HUES64 (cell line): ENCODE results near the gene KNSTRN.

ENCODE experiments used
- H3K27ac ChIP-seq: 2 replicates; pipeline ENCODE4 v1.7.0; 2013; ENCODE audit warnings: low read depth, low read length, inconsistent platforms
- H3K27me3 ChIP-seq: 2 replicates; pipeline ENCODE4 v1.6.1; 2013; ENCODE audit warnings: mild to moderate bottlenecking, low read length; ENCODE audit not compliant: insufficient read depth
- H3K36me3 ChIP-seq: 2 replicates; pipeline ENCODE4 v1.6.1; 2013; ENCODE audit warnings: mild to moderate bottlenecking, low read length; ENCODE audit not compliant: insufficient read depth
- H3K4me1 ChIP-seq: 2 replicates; pipeline ENCODE4 v1.6.1; 2013; ENCODE audit warnings: mild to moderate bottlenecking, low read length, moderate library complexity; ENCODE audit not compliant: insufficient read depth
- H3K4me3 ChIP-seq: 2 replicates; pipeline ENCODE4 v1.5.1; 2013; ENCODE audit warnings: mild to moderate bottlenecking, low read length, moderate library complexity
- H3K9ac ChIP-seq: 2 replicates; pipeline ENCODE4 v1.6.1; 2013; ENCODE audit warnings: mild to moderate bottlenecking, low read depth, low read length
- H3K9me3 ChIP-seq: 2 replicates; pipeline ENCODE4 v1.6.1; 2013; ENCODE audit warnings: low read depth, low read length; ENCODE audit not compliant: insufficient read depth
- WGBS: fragments of 150-250, 120-280 bp; methylation state at CpG from one replicate; pipeline ENCODE4 v1.1.7; 2013; ENCODE audit warnings: missing lambda C conversion rate; 5-methylcytosine and 5-hydroxymethylcytosine counted together

KNSTRN gene

DNA sequence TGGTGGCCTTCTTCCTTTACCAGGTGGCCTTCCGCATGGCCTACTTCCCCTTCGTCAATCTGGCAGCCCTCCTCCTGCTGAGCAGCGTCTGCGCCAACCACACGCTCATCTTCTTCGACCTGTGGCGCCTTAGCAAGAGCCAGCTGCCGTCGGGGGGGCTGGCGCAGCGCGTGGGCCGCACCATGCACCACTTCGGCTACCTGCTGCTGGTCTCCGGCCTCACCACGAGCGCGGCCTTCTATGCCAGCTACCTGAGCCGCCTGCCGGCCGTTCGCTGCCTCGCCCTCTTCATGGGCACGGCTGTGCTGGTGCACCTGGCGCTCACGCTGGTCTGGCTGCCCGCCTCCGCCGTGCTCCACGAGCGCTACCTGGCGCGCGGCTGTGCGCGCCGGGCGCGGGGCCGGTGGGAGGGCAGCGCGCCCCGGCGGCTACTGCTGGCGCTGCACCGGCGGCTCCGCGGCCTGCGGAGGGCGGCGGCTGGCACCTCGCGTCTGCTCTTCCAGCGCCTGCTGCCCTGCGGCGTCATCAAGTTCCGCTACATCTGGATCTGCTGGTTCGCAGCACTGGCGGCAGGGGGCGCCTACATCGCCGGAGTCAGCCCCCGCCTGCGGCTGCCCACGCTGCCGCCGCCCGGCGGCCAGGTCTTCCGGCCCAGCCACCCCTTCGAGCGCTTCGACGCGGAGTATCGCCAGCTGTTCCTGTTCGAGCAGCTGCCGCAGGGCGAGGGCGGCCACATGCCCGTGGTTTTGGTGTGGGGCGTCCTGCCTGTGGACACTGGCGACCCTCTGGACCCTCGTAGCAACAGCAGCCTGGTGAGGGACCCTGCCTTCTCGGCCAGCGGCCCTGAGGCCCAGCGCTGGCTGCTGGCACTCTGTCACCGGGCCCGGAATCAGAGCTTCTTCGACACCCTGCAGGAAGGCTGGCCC is 14.6 kb upstream of the KNSTRN start:
- H3K36me3 ChIP-seq = no peaks in the 10 kb centered on the region
- peak overlapping the region; percentile 42 for H3K4me3 ChIP-seq
- H3K27ac ChIP-seq = no peak overlapping the region
- H3K9ac ChIP-seq = no peak overlapping the region; the same call in 1 of the 2 replicates
- peaks cover 48% of the 10 kb centered on the region for H3K27me3 ChIP-seq
- WGBS = 23% methylated on average over 91 of the region's 91 CpGs
- H3K4me1 ChIP-seq = peaks cover 9% of the 10 kb centered on the region
- no peaks in the 10 kb centered on the region for H3K9me3 ChIP-seq

DNA sequence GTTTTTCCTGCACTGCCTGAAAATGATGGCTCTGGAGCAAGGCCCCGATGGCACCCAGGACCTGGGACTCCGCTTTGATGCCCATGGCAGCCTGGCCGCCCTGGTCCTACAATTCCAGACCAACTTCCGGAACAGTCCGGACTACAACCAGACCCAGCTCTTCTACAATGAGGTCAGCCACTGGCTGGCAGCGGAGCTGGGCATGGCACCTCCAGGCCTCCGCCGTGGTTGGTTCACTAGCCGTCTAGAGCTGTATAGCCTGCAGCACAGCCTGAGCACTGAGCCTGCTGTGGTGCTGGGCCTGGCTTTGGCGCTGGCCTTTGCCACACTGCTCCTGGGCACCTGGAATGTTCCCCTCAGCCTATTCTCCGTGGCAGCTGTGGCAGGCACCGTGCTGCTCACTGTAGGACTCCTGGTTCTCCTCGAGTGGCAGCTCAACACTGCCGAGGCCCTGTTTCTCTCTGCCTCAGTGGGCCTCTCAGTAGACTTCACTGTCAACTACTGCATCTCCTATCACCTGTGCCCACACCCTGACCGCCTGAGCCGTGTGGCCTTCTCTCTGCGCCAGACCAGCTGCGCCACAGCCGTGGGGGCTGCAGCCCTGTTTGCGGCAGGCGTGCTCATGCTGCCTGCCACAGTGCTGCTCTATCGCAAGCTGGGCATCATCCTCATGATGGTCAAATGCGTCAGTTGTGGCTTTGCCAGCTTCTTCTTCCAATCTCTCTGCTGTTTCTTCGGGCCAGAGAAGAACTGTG is 13.6 kb upstream of the KNSTRN start:
- no peak overlapping the region for H3K9ac ChIP-seq
- H3K36me3 ChIP-seq = no peaks in the 10 kb centered on the region
- 95% methylated on average over 24 of the region's 24 CpGs for WGBS
- H3K4me1 ChIP-seq = peaks cover 11% of the 10 kb centered on the region
- peaks cover 48% of the 10 kb centered on the region for H3K27me3 ChIP-seq
- no peak overlapping the region for H3K4me3 ChIP-seq
- no peak overlapping the region for H3K27ac ChIP-seq
- no peaks in the 10 kb centered on the region for H3K9me3 ChIP-seq

DNA sequence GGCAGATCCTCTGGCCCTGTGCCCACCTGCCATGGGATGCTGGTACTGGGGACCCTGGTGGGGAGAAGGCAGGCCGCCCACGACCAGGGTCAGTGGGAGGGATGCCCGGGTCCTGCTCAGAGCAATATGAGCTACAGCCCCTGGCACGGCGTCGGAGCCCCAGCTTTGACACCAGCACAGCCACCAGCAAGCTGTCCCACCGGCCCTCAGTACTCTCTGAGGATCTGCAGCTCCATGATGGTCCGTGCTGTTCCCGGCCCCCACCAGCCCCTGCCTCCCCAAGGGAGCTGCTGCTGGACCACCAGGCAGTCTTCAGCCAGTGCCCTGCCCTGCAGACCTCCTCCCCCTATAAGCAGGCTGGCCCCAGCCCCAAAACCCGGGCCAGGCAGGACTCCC is 13.0 kb upstream of the KNSTRN start:
- no peak overlapping the region for H3K4me3 ChIP-seq
- H3K9me3 ChIP-seq = no peaks in the 10 kb centered on the region
- WGBS = 94% methylated on average over 10 of the region's 10 CpGs
- H3K27me3 ChIP-seq = peaks cover 48% of the 10 kb centered on the region
- no peaks in the 10 kb centered on the region for H3K36me3 ChIP-seq
- no peak overlapping the region for H3K9ac ChIP-seq
- H3K4me1 ChIP-seq = peaks cover 11% of the 10 kb centered on the region
- H3K27ac ChIP-seq = no peak overlapping the region

DNA sequence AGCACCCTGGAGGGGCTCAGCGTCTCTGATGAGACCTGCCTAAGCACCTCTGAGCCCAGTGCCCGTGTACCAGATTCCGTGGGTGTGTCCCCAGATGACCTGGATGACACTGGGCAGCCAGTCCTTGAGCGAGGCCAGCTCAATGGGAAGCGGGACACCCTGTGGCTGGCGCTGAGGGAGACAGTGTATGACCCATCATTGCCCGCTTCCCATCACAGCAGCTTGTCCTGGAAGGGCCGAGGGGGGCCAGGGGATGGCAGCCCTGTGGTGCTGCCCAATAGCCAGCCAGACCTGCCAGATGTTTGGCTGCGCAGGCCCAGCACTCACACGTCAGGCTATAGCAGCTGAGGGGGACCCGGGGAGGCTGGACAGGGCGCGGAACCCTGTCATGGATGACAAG is 12.6 kb upstream of the KNSTRN start:
- Histone ChIP-seq H3K9me3 (no peaks in the 10 kb centered on the region), H3K36me3 (no peaks in the 10 kb centered on the region), H3K9ac (no peak overlapping the region), H3K27me3 (peaks cover 48% of the 10 kb centered on the region), H3K4me3 (no peak overlapping the region), H3K27ac (no peak overlapping the region), H3K4me1 (peaks cover 11% of the 10 kb centered on the region)
- 93% methylated on average over 13 of the region's 13 CpGs for WGBS

DNA sequence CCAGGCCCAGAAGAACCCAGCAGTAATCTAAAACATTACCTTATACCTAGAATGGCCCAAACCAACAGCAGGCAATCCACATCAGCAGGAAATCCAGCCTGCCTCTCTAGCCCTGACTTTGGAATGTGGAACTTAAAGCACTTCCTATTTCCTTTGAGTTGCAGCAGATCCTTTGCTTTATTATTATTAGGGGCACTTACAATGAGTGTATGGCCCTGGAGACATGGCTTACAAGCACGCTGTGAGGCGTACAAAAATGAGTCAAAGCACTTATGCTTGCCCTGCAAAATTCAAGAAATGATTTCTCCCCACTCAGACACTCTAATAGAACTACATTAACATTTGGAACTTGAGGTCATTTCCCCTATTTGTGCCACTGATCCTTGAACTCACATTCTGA is 9.5 kb upstream of the KNSTRN start:
- H3K27ac ChIP-seq = no peak overlapping the region
- no peaks in the 10 kb centered on the region for H3K9me3 ChIP-seq
- peaks cover 11% of the 10 kb centered on the region for H3K4me1 ChIP-seq
- H3K9ac ChIP-seq = no peak overlapping the region
- no peak overlapping the region for H3K4me3 ChIP-seq
- H3K27me3 ChIP-seq = peaks cover 24% of the 10 kb centered on the region
- WGBS = 50% methylated on average over 2 of the region's 2 CpGs
- no peaks in the 10 kb centered on the region for H3K36me3 ChIP-seq

DNA sequence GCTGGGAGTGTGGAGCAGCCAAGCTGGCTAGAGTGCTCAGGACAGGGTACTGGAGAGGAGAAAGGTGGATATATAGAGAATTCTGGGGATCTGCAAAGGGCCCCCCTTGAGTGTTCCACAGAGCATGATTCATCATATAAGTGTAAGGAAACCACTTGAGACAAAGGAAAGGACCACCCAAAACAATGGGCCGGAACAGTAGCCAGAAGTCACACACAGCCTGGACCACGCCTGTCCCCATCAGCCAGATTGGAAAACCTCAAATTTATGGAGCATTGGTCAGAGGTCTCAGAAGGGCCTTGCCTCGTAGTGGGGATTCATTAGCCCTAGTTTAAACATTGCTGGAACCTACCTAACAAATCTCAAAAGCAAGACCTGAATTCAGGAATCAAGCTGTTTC is 4.9 kb upstream of the KNSTRN start:
- Histone ChIP-seq H3K27ac (no peak overlapping the region), H3K9me3 (no peaks in the 10 kb centered on the region), H3K27me3 (no peaks in the 10 kb centered on the region), H3K9ac (no peak overlapping the region), H3K4me1 (peaks cover 11% of the 10 kb centered on the region), H3K36me3 (no peaks in the 10 kb centered on the region), H3K4me3 (no peak overlapping the region)
- WGBS = 90% methylated on average over 3 of the region's 3 CpGs

DNA sequence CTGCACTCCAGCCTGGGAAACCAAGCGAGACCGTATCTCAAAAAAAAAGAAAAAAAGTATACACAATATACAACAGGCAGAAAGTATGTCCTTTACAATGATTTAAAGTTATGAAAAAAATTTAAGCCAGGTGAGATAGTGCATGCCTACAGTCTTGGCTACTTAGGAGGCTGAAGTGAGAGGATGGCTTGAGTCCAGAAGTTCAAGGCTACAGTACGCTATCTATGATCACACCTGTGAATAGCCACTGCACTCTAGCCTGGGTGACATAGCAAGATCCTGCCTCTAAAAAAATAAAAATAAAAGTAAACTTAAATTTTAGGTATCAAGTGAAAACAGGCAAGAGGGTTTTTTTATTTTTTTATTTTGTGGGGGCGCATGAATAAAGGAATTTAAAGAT is 3.1 kb upstream of the KNSTRN start:
- Histone ChIP-seq H3K4me1 (0 out of 2 replicates have a peak, but pooled peaks cover 5% of the 10 kb centered on the region), H3K27me3 (no peaks in the 10 kb centered on the region), H3K36me3 (no peaks in the 10 kb centered on the region), H3K9ac (no peak overlapping the region), H3K9me3 (no peaks in the 10 kb centered on the region), H3K27ac (no peak overlapping the region), H3K4me3 (no peak overlapping the region)
- 97% methylated on average over 4 of the region's 4 CpGs for WGBS

DNA sequence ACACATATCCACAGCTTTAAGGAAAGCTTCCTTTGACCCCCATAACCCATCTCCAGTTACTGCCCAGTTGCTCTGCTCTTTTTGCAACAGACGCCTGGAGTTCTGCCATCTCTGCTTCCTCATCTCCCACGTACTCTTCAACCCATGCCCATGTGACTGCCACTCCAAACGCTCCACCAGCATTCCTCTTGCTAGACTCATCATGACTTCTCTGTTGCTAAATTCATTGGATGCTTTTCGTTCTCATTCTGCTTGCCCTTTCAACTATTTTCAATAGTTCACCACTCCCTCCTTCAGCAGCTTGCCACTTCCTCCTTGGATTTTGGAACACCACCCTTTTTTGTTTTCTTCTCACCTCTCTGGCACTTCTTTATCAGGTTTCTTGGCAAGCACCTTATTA is 2.7 kb upstream of the KNSTRN start:
- Histone ChIP-seq H3K4me3 (no peak overlapping the region), H3K27me3 (no peaks in the 10 kb centered on the region), H3K9me3 (no peaks in the 10 kb centered on the region), H3K36me3 (peaks cover 3% of the 10 kb centered on the region; the same call in 1 of the 2 replicates), H3K4me1 (0 out of 2 replicates have a peak, but pooled peaks cover 5% of the 10 kb centered on the region), H3K9ac (no peak overlapping the region), H3K27ac (no peak overlapping the region)
- 62% methylated on average over 4 of the region's 4 CpGs for WGBS

DNA sequence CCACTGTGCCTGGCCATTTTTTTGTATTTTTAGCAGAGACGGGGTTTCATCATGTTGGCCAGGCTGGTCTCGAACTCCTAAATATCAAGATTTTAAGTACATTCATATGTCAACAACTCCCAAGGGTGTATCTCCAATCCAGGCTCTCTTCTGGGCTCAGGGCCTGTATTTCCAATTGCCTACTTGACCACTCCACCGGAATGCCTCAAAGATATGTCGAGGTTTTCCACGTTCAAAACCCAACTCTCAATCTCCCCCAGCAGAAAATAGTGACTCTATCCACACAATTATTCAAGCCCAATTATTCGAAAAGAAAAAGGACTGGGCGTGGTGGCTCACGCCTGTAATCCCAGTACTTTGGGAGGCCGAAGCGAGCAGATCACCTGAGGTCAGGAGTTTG is 1.9 kb upstream of the KNSTRN start:
- Histone ChIP-seq H3K36me3 (peaks cover 10% of the 10 kb centered on the region), H3K9me3 (no peaks in the 10 kb centered on the region), H3K4me1 (0 out of 2 replicates have a peak, but pooled peaks cover 5% of the 10 kb centered on the region), H3K27ac (no peak overlapping the region), H3K4me3 (no peak overlapping the region), H3K27me3 (no peaks in the 10 kb centered on the region), H3K9ac (no peak overlapping the region)
- WGBS = 94% methylated on average over 10 of the region's 10 CpGs

DNA sequence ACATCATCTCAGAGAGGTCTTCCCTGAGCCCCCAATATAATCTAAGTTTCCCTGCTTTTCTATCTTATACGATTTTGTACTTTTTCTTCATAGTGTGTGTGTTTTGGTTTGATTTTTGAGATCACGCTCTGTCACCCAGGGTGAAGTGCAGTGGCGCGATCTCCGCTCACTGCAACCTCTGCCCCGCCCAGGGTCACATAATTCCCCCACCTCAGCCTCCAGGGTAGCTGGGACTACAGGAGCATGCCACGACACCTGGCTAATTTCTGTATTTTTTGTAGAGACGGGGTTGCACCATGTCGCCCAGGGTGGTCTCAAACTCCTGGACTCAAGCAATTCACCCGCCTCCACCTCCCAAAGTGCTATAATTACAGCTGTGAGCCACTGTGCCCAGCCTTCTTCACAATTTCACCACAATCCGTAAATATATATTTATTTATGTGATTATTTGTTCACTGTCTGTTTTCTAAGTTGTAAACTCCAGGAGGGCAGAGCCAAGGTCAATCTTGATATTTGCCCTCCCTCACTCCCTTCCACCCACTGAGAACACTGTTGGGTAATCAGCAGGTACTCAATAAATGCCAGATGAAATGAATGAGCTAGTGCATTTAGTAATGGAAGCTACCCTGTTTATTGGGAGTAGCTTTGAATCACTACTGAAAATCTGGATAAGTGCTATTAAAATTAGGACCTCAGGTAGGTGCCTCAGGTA is 547 bp upstream of the KNSTRN start:
- Histone ChIP-seq H3K36me3 (peaks cover 23% of the 10 kb centered on the region), H3K27me3 (no peaks in the 10 kb centered on the region), H3K9me3 (no peaks in the 10 kb centered on the region), H3K9ac (peak overlapping the region; percentile 33; the same call in 1 of the 2 replicates), H3K4me3 (peak overlapping the region; percentile 85), H3K4me1 (0 out of 2 replicates have a peak, but pooled peaks cover 5% of the 10 kb centered on the region), H3K27ac (peak overlapping the region; percentile 46; the same call in 1 of the 2 replicates)
- WGBS = 94% methylated on average over 9 of the region's 11 CpGs
